ENCODE measurements around the gene TMED5. TPM values are rescaled to one million over a fixed set of nuclear protein-coding genes. Genes with fewer than 3 reads are reported as not detected.
"Not testable (repeated sequence)": the region's sequence is repeated elsewhere in the genome, so short reads cannot be mapped to it uniquely, and the experiment has no call there.

Gene TMED5
- total RNA-seq = 10 to 100 TPM; 63.4 to 66.4 TPM

DNA sequence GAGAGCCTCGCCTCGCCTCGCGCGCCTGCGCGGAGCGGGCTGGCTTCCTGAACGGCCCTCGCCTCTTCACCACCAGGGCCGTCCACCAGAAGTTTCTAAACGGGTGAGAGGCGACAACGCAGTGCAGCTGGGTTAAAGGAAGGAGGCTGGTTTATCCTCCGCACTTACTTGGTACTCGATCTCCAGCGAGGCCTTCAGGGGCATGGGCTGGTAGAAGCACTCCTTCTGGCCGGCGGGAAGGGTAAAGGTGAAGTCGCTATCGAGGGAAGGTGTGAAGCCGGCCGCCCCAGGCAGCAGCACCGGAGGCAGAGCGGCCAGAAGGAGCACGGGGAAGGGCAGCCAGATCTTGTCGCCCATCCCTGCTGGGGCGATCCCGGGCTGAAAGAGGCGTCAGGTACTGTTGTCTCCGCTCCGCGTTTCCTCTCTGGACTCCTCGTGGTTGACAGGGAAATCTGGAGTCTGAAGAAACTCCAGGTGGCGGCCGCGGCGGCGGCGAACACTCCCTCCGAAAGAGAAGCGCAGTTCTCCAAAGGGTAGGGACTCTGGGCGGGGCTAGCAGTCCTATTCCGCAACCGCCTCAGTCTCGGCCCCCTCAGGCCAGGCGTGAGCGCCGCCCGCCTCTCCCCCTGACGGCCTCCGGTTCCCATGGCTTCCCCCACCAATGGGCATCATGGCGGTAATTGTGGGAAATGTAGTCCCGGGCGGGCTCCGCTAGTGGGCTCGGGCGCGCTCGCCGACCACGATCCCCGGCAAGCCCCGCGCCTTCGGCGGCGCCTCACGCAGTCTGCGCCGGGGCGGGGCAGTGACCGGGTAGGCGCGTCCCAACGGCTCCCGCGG lies at the start of gene TMED5:
TMED5 (minus strand) TSS at position 528 of the 837 bp plus-strand sequence; CDS start at position 357, 171 bp downstream.
- Histone ChIP-seq H3K27ac (peak within 1 kb of the TSS; percentile 99), H3K9me3 (no peaks in the 10 kb centered on the region), H3K4me3 (peak within 1 kb of the TSS; percentile 83), H3K4me1 (peaks cover 6% of the 10 kb centered on the region), H3K27me3 (no peaks in the 10 kb centered on the region), H3K9ac (ENCODE audit: low read depth in 2 of 2, low read length in 2 of 2) (peak within 1 kb of the TSS; percentile 98 to 99), H3K36me3 (no peaks in the 10 kb centered on the region)
- peak; percentile 98 for DNase-seq
- TF ChIP-seq, protein P1, sequence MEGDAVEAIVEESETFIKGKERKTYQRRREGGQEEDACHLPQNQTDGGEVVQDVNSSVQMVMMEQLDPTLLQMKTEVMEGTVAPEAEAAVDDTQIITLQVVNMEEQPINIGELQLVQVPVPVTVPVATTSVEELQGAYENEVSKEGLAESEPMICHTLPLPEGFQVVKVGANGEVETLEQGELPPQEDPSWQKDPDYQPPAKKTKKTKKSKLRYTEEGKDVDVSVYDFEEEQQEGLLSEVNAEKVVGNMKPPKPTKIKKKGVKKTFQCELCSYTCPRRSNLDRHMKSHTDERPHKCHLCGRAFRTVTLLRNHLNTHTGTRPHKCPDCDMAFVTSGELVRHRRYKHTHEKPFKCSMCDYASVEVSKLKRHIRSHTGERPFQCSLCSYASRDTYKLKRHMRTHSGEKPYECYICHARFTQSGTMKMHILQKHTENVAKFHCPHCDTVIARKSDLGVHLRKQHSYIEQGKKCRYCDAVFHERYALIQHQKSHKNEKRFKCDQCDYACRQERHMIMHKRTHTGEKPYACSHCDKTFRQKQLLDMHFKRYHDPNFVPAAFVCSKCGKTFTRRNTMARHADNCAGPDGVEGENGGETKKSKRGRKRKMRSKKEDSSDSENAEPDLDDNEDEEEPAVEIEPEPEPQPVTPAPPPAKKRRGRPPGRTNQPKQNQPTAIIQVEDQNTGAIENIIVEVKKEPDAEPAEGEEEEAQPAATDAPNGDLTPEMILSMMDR (IDR thresholded peaks at IDR 0.05) = no peak
- intact Hi-C loops (cut with DNase I) = loop anchor here (5.0 kb wide), 1 partner anchor 103 kb away; the partner anchor contains the start of gene MTF2

DNA sequence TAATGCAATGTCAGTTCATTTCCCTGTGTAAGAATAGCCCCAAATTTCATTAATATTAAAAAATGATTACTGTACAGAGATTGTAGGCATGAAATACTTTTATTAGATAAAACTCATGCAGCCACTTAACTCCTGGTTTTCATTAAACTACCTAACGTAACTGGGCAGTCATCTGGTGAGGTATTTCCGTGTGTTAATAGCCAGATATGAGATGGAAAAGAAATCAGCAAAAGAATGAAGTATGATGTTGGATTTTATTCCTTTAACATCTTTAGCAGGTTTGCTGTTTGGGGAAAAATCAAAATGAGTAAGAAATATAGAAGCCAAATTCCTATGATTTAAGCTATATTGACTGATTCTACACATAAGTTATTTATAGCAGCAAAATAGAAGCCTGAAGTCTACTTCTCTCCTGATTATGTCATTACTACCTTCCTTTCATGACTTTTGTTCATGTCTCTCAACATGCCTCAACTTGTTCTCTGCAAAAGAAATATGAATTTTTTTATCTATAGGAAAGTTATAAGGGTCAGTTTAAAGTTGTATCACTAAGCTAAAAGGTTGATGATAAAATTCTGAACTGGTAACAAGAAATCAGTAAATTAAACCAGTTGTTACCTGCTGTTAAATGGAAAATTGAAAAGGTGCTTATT lies 42.9 kb upstream of the TMED5 start:
- Histone ChIP-seq H3K36me3 (no peaks in the 10 kb centered on the region), H3K27me3 (no peaks in the 10 kb centered on the region), H3K4me1 (no peaks in the 10 kb centered on the region), H3K4me3 (no peak overlapping the region), H3K9ac (ENCODE audit: low read depth in 2 of 2, low read length in 2 of 2) (no peak overlapping the region), H3K27ac (no peak overlapping the region), H3K9me3 (no peaks in the 10 kb centered on the region)
- TF ChIP-seq, protein P1 (IDR thresholded peaks at IDR 0.05) = no peak
- no peak for DNase-seq
- intact Hi-C loops (cut with DNase I) = no loop called here

DNA sequence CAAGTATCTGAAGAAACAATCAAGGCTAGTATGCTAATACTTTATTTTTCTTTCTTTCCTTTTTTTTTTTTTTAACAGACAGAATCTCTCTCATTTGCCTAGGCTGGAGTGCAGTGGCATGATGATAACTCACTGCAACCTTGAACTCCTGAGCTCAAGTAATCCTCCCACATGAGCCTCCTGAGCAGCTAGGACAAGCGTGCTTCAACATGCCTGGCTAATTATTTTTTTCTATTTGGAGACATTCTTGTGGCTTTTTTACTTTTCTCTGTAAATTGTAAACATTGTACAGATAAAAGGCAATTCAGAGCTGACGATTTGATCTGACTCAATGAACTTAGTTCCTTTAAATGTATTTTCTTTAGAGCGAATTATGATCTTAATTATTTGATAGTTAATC lies 41.7 kb upstream of the TMED5 start:
- Histone ChIP-seq H3K36me3 (no peaks in the 10 kb centered on the region), H3K4me3 (no peak overlapping the region), H3K4me1 (no peaks in the 10 kb centered on the region), H3K27me3 (no peaks in the 10 kb centered on the region), H3K9ac (ENCODE audit: low read depth in 2 of 2, low read length in 2 of 2) (no peak overlapping the region), H3K27ac (no peak overlapping the region), H3K9me3 (no peaks in the 10 kb centered on the region)
- intact Hi-C loops (cut with DNase I) = no loop called here
- no peak for DNase-seq
- TF ChIP-seq, protein P1 (IDR thresholded peaks at IDR 0.05) = no peak

- H3K36me3 ChIP-seq; H3K9ac ChIP-seq (ENCODE audit: low read depth in 2 of 2, low read length in 2 of 2); H3K4me3 ChIP-seq; DNase-seq; H3K27me3 ChIP-seq; intact Hi-C loops (cut with DNase I); H3K9me3 ChIP-seq; H3K4me1 ChIP-seq; H3K27ac ChIP-seq: not testable (repeated sequence)
Observed at GRCh38 chr1:93220716-93221115, 40.5 kb upstream of the TMED5 start.

- no peaks in the 10 kb centered on the region for H3K27me3 ChIP-seq
- H3K4me1 ChIP-seq = no peaks in the 10 kb centered on the region
- no peak overlapping the region for H3K27ac ChIP-seq
- H3K4me3 ChIP-seq = no peak overlapping the region
- TF ChIP-seq, protein P1 (IDR thresholded peaks at IDR 0.05) = no peak
- H3K9me3 ChIP-seq = no peaks in the 10 kb centered on the region
- DNase-seq = no peak
- H3K9ac ChIP-seq (ENCODE audit: low read depth in 2 of 2, low read length in 2 of 2) = no peak overlapping the region
- no peaks in the 10 kb centered on the region for H3K36me3 ChIP-seq
- intact Hi-C loops (cut with DNase I) = no loop called here
Observed at GRCh38 chr1:93219443-93219842, 39.2 kb upstream of the TMED5 start.

DNA sequence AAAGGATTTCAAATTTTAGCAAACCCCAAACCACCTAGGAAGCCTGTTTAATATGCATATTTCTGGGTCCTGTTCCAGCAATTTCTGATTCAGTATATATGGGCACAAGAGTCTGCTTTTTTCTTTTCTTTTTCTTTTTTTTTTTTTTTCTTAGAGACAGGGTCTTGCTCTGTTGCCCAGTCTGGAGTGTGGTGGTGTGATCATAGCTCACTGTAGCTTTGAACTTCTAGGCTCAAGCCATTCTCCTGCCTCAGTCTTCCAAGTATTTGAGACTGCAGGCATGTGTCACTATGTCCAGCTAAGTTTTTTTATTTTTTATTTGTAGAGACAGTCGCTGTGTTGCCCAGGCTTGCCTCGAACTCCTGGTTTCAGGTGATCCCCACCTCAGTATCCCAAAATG lies 35.1 kb upstream of the TMED5 start:
- TF ChIP-seq, protein P1 (IDR thresholded peaks at IDR 0.05) = no peak
- Histone ChIP-seq H3K4me3 (no peak overlapping the region), H3K27ac (no peak overlapping the region), H3K27me3 (no peaks in the 10 kb centered on the region), H3K4me1 (no peaks in the 10 kb centered on the region), H3K9me3 (no peaks in the 10 kb centered on the region), H3K9ac (ENCODE audit: low read depth in 2 of 2, low read length in 2 of 2) (no peak overlapping the region), H3K36me3 (no peaks in the 10 kb centered on the region)
- DNase-seq = no peak
- intact Hi-C loops (cut with DNase I) = no loop called here

All from colonic mucosa (tissue), 4 donors.